ENCODE data around the gene ALDH4A1.

- TF ChIP-seq GATA2 (IDR thresholded peaks at IDR 0.05; ENCODE audit: low read depth, low read length), result no peak
- TF ChIP-seq GATA3 (IDR thresholded peaks at IDR 0.05; ENCODE audit: low read depth, low read length), result no peak
These were observed 2.0 kb downstream of the ALDH4A1 start for GRCh38 chr1:18900303-18900841.
